Bone marrow (tissue), 2 donors: Measurements from ENCODE around the gene DCTN2.
A peak's percentile ranks its signal among the peaks of the same experiment; 100 is the strongest.

ENCODE experiments used
- DNase-seq, 2 donors: peaks; one replicate each; lab custom pipeline; 2025; lab: John Stamatoyannopoulos, UW

DCTN2 gene

GRCh38 chr12:57488402-57489156 is 58.4 kb downstream of the DCTN2 start:
- DNase-seq = no peak

- peak; percentile 63 to 89 for DNase-seq
Measured at GRCh38 chr12:57487597-57488401, 59.2 kb downstream of the DCTN2 start, which contains the start of gene MARS1. TSS of gene MARS1 (plus strand) at chr12:57488068. CDS start at chr12:57488091, 23 bp downstream.

GRCh38 chr12:57487055-57487596 is 59.9 kb downstream of the DCTN2 start:
- DNase-seq = no peak

GRCh38 chr12:57485695-57486094 is 61.3 kb downstream of the DCTN2 start:
- no peak for DNase-seq

- no peak for DNase-seq
Measured at GRCh38 chr12:57483466-57483865, 63.5 kb downstream of the DCTN2 start.

GRCh38 chr12:57481671-57482070 is 65.3 kb downstream of the DCTN2 start:
- DNase-seq = no peak
